GM10847 (cell line): Measurements from ENCODE around the gene ZACN.

Source experiments
- POLR2A ChIP-seq: IDR thresholded peaks from 2 replicates; pipeline ENCODE4 v1.6.1; 2011; ENCODE audit not compliant: insufficient read length; ENCODE audit errors: extremely low read depth

The ZACN gene

DNA sequence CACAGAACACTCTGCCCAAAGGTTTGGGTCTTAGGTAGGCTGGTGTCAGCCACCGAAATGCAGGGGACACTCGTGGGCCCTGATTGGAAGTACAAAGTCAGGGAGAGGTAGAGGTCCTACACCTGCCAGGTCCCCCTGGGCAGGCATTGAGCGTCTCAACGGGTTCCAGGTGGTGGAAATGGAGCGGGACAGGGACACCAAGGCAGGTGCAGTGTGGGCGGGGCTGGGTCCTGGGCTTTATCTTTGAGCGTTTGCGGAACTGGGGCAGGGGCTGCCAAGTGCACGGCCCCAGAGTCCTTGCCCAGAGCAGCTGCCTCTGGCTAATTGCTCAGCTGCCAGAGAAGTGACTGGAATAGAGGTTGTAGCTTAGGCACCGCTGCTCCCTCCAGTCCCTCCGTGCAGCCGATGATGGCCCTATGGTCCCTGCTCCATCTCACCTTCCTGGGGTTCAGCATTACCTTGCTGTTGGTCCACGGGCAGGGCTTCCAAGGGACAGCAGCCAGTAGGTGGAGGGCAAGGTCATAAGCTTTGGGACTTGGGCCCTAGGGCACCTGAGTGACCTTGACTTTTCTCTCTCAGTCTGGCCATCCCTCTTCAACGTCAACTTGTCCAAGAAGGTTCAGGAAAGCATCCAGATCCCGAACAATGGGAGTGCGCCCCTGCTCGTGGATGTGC is at the start of gene ZACN:
Gene ZACN (plus strand): TSS at position 323 of the 675 bp plus-strand sequence. CDS start 83 bp downstream, at position 406.
- no peak for TF ChIP-seq POLR2A

DNA sequence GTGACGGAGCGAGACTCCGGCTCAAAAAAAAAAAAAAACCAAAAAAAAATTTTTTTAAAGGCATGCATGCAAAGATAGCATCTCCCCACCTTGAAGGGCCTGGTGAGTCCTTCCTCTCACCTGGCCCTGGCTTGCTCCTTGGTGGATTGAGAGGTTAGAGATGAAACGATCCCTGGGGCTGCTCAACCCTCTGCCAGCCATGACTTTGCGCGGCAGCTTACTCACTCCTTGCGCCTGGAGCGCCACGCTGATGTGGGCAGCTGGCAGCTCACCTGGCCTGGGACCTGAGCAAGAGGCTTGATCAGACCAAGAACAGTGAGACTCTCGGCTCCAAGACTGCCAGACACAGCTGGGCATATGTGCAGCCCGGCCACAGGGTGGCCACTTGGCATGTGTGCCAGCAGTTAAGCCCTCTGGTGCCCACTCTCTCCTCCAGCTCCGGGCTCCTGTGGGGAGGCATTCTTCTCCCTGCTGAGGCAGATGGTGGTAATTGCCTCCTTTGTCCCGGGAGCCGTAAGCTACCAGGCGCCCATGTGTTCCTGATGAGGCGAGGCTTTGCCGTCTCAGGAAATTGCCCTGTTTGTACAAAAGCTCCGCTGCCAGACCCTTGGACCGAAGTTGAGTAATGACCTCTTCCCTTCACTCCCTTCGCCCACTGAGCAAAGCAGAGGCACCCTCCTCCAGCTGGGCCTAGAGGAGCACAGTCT is 46.8 kb upstream of the ZACN start:
- TF ChIP-seq POLR2A, result no peak

DNA sequence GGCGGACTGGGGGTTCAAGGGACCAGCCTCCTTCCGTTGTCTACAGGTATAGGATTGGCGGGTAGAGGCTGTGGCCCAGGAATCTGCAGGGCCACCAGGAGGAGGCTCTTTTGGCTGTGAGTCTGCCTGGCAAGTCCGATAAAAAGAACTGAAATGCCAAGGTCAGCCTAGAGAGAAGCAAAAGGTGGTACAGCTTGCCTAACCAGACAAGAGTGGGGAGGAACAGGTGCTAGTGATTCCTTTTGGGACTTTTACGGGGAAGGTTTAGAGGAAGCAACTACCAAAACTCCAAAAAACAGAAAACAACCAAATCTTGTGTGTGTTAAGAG is 46.2 kb upstream of the ZACN start:
- no peak for TF ChIP-seq POLR2A

DNA sequence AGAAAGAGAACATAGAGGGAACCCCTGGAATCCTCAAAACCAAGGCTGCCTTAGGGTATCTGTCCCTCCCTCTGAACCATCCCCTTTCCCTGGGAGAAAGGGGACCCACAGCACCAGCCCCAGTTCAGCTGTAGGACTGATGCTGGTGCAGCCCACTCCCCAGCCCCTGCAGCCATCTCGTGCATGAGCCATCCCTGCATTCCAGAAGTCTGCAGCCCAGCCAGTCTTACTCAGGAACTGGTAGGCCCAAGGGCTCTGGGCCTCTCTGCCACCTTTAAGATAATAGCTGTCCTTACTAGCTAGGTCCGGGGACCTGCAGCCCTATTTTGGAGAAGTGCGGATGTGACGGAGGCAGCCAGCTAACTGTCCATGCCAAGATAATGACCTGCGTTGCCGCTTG is 45.8 kb upstream of the ZACN start:
- no peak for TF ChIP-seq POLR2A

DNA sequence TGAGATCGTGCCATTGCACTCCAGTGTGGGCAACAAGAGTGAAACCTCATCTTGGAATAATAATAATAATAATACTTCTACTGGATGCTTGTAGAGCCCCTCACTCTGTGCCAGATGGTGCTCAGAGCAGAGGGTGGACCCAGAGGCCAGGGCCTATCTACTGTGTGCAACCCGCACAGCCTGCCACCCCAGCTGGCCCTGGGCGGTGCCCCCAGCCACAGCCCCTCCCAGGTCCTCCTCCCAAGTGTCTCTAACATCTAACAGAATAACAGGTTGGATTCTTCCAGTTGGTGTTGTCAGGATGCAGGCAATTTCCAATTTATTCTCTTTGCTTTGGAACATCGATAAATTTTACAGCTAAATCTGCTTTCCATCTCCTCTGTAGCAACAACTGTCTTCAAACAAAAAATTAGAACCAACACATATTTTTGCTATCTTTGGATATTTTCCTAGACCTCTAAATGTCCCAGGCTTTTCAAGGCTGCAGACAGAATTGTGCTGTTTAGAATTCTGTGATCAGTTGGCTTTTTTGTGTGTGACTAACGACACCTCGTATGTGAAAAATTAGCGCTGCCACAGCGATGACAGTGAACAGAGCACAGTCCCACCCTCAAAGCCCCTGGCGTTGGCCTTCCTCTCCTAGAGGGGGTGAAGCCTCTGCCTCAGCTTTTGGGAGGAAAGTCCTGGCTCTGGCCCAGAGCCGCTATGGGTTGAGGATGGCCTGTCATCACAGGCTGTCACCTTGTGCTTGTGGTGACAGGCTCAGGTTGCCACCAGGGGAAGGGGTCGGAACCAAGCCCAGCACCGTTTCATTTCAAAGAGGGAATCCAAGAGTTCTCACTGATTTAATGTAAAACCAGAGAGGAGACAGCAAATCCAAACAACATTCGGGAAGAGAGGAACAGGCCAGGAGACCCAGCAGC is 44.3 kb upstream of the ZACN start:
- TF ChIP-seq POLR2A, result no peak

DNA sequence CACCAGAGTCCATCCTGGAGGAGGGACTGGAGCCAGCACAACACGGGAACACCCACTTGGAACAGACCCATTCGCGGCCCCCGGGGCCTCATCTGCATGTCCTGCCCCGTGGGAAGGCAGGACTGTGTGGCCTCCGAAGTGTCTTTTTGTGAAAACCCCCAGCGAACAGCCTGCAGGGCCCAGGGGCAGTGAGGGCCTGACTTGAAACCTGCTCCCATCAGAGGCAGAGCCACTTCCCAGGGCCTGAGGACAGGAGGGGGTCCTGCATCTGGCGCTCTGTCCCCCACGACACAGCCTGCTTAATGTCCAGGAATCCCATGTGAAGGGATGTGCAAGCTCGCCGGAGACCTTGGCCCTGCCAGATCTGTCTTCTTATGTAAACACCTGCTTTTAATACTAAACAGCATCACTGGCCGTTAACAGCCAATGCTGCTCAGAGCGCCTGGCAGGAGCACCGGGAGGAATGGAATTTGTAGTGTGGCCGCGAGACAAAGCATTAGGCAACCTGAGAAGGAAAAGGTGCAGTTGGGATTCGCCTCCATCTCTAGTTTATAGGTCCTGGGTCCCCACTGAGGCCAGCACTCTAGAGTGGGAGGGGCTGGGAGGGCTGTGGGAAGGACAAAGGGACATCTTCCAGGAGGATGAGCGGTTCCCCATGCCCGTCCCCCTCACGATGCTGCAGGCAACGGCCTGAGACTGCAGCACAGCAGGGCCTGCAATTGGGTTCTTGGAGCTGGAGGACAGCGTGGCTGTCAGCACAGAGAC is 42.3 kb upstream of the ZACN start:
- no peak for TF ChIP-seq POLR2A

DNA sequence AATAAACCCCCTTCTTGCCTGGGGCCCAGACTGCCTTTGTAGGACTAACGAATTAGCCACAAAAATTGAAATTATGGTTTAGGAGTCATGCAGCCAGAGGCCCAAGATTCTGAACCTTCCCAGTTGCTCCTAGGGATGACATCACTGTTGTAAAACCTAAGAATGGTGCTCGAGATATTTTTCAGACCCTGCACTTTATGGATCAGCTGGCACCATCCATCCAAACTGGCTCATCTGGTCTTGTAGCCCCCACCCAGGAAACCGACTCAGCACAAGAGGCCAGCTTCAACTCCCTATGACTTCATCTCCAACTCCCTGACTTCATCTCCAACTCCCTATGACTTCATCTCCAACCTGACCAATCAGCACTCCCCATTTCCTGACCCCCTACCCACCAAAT is 40.9 kb upstream of the ZACN start:
- TF ChIP-seq POLR2A, result no peak

DNA sequence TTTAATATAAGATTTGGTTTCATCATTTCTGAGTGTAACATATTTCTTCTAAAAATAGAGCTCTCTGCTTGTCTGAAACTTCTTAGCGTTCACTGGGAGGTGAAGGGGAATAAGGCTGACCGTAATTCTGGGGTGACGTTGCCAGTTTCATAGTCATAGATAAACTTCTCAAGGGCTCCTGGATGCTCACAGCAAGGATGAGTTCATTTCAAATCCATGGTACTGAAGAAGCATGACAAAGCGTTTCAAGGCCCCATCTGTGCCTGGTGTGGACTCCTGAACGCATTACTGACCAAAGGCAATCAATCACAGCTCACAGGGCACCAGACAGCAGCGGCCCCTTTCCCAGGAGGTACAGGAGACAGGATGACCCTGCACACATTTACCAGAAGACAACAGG is 39.9 kb upstream of the ZACN start:
- TF ChIP-seq POLR2A, result no peak

DNA sequence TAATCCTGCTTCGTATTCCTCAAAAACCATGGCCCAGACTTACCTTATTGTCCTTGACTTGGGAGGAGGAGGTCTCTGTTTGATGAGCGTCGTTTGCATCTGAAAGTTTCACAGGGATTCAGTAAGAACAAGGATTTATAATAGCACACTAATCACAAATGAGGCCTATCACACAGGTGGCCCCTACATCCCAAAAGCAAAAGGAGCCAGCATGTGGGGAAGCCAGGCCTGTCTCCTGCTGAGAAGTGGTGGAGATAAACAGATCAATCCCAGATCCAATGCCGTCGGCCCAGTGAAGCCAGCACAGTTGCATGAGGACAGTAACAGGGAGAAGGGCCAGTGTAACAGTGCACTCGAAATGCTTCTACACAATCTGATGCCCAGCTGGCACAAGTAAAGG is 38.6 kb upstream of the ZACN start:
- TF ChIP-seq POLR2A, result no peak

DNA sequence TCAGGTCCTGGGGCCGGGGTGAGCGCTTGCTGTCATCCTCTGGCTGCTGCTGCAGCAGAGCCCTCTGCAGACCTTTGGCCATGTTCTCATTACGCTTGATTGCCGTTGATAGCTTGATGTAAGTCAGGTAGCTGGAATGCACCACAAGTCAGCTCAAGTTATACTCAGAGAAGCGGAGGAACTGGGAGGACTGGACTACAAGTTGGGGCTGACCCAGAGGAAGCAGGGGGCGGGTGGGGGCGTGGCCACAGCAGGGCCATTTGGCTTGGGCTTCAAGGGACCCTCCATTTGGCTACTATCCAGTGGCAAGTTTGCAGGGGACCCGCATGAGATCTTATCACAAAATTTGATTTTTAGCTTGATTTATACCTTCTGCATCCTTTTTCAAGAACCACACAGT is 32.9 kb upstream of the ZACN start:
- no peak for TF ChIP-seq POLR2A

DNA sequence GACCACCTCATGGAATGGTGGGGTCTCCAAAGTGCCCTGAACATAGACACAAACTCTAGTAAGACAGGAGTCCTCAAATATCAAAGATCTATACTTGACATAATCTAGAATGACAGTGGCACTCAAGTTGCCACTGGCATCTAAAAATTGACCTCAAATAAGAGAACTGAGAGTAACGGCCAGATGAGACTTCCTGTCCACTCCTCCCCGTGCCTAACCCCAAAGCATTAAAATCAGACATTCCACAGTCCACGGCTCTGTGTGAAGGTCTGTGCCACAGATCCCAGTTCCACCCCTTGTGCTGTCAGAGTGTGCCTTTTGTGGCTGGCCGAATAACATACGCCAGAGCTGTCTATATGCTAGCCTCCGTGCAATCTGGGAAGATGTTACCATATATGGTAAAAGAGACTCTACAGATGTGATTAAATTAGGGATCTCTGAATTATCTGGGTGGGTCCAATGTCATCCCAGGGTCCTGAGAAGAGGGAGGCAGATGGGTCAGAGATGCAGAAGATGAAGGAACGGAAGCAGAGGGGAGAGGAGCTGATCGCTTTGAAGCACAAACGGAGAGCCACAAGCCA is 30.9 kb upstream of the ZACN start:
- TF ChIP-seq POLR2A, result no peak

DNA sequence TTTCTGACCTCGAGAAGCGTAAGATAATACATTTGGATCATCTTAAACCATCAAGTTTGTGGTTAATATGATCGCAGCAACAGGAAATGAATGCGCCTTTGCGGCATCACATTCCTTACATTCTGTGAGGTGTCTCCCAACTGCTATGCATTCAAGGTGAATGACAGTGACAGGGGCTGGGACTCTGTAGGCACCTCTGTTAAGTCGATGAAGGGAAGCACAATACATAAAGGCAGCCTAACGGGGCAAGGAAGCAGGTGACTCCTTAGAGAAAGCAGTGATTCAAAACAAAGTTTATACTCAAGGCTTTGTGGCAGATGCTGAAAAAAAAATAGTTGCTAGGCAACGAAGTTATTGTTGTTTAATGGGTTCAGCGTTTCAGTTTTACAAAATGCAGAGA is 30.3 kb upstream of the ZACN start:
- TF ChIP-seq POLR2A, result no peak

DNA sequence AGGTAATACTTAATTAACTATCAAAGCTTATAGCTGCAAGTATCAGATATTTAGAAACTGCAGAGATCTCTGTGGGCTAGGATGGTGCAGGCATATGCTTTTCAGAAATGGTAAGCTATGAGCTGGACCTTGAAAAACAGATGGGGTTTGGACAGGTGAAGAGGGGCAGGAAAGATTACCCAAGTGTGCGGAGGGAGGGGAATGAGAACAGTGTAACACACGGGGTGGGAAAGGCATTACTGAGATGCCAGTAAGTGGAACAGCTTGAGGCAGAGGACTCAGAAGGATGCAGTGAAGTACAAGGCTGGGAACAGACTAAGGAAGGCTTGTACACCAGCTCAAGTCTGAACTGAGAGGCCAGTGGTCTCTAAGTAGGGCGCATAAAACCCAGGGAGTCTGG is 29.7 kb upstream of the ZACN start:
- no peak for TF ChIP-seq POLR2A

DNA sequence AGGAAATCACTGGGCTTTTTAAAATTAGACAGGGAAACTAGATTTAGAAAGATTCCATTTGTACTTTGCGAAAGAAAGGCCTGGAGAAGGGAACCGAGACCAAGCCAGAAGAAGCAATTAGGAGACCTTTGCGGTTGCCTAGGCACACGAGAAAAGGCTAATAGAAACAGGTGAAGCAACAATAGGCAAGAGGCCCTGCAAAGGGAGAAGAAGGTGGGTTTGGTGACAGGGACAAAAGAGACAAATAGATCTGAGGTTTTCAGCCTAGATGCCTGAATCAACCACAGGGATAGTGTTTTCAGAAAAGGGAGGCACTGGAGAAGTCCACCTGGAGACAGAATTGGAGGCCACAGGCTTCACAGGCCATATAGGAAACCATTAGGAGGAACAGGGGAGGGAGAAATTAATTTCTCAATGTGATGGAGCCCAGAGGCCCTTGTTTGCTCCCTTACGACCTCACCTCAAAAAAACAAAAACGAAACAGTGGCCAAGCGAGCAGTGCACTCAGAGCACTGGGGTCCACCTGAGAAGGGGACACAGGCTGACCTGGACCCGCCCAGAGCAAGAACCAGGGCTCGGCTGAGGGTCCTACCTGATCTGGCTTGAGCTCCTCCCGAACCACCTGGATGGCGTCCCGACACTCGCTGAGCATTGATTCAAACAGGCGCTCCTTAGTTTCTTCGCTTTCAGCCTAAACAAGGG is 29.0 kb upstream of the ZACN start:
- no peak for TF ChIP-seq POLR2A
